ENCODE results near the gene REV3L.

DNA sequence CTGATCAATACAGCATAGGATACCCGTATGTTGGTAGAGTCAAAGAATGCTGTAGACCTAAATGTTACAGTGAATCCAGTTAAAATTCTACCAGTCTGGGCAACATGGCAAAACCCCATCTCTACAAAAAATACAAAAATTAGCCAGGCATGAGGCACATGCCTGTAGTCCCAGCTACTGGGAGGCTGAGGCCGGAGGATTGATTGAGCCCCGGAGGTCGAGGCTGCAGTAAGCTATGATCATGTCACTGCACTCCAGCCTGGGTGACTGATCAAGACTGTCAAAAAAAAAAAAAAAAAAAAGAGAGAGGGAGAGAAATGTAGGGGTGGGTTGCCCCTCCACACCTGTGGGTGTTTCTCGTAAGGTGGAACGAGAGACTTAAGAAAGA is 228.2 kb downstream of the REV3L start:
- TF ChIP-seq, protein P1, sequence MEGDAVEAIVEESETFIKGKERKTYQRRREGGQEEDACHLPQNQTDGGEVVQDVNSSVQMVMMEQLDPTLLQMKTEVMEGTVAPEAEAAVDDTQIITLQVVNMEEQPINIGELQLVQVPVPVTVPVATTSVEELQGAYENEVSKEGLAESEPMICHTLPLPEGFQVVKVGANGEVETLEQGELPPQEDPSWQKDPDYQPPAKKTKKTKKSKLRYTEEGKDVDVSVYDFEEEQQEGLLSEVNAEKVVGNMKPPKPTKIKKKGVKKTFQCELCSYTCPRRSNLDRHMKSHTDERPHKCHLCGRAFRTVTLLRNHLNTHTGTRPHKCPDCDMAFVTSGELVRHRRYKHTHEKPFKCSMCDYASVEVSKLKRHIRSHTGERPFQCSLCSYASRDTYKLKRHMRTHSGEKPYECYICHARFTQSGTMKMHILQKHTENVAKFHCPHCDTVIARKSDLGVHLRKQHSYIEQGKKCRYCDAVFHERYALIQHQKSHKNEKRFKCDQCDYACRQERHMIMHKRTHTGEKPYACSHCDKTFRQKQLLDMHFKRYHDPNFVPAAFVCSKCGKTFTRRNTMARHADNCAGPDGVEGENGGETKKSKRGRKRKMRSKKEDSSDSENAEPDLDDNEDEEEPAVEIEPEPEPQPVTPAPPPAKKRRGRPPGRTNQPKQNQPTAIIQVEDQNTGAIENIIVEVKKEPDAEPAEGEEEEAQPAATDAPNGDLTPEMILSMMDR (IDR thresholded peaks at IDR 0.05; ENCODE audit: insufficient read depth, low read length, poor library complexity, severe bottlenecking) = no peak
- no peak for TF ChIP-seq EZH2phosphoT487 (conservative IDR thresholded peaks at IDR 0.05; ENCODE audit: low read length)

Data from SU-DHL-6 (cell line).